H9 (cell line): ENCODE data around the gene HNRNPLL. TPM values are rescaled to one million over a fixed set of nuclear protein-coding genes. Genes with fewer than 3 reads are reported as not detected.

Experiments
- DNase-seq: peaks from one replicate; pipeline ENCODE4 v3.0.0-alpha.2; 2017
- H2AFZ ChIP-seq: one replicate; pipeline ENCODE4 v1.6.1; 2013; ENCODE audit warnings: mild to moderate bottlenecking, low read length, control low read depth, moderate library complexity
- H2AK5ac ChIP-seq: 2 replicates; pipeline ENCODE4 v1.6.1; 2013; ENCODE audit warnings: low read length, control low read depth, mixed read lengths; ENCODE audit not compliant: insufficient read length
- H2BK120ac ChIP-seq: one replicate; pipeline ENCODE4 v1.6.1; 2013; ENCODE audit warnings: low read depth, mild to moderate bottlenecking, low read length, control low read depth, inconsistent platforms; ENCODE audit not compliant: poor library complexity, severe bottlenecking
- H2BK12ac ChIP-seq: 2 replicates; pipeline ENCODE4 v1.6.1; 2013; ENCODE audit warnings: low read length, control low read depth, mixed read lengths, low read depth; ENCODE audit not compliant: insufficient read length
- H2BK15ac ChIP-seq: 2 replicates; pipeline ENCODE4 v1.6.1; 2013; ENCODE audit warnings: low read depth, low read length, control low read depth
- H2BK20ac ChIP-seq: one replicate; pipeline ENCODE4 v1.6.1; 2013; ENCODE audit warnings: low read depth, mild to moderate bottlenecking, low read length, control low read depth, inconsistent platforms; ENCODE audit not compliant: poor library complexity, severe bottlenecking
- H2BK5ac ChIP-seq: 2 replicates; pipeline ENCODE4 v1.6.1; 2013; ENCODE audit warnings: low read length, control low read depth, mixed read lengths; ENCODE audit not compliant: insufficient read length
- H3K14ac ChIP-seq: 2 replicates; pipeline ENCODE4 v1.6.1; 2013; ENCODE audit warnings: low read length, control low read depth; ENCODE audit not compliant: insufficient read depth
- H3K18ac ChIP-seq: 2 replicates; pipeline ENCODE4 v1.6.1; 2013; ENCODE audit warnings: low read depth, mild to moderate bottlenecking, mixed read lengths, low read length, control low read depth; ENCODE audit not compliant: insufficient read length
- H3K23ac ChIP-seq: 2 replicates; pipeline ENCODE4 v1.6.1; 2013; ENCODE audit warnings: low read length, control low read depth, mixed read lengths, low read depth; ENCODE audit not compliant: insufficient read length
- H3K23me2 ChIP-seq: 2 replicates; pipeline ENCODE4 v1.6.1; 2013; ENCODE audit warnings: low read depth, mild to moderate bottlenecking, mixed read lengths, low read length, control low read depth; ENCODE audit not compliant: insufficient read length, poor library complexity, severe bottlenecking
- H3K27ac ChIP-seq: 2 replicates; pipeline ENCODE4 v1.5.1; 2013; ENCODE audit warnings: low read length, control low read depth, mixed read lengths, low read depth; ENCODE audit not compliant: insufficient read length
- H3K27me3 ChIP-seq: 2 replicates; pipeline ENCODE4 v1.6.1; 2013; ENCODE audit warnings: low read length, control low read depth, inconsistent platforms; ENCODE audit not compliant: insufficient read depth
- H3K4ac ChIP-seq: 2 replicates; pipeline ENCODE4 v1.6.1; 2013; ENCODE audit warnings: low read depth, mild to moderate bottlenecking, control low read depth, inconsistent platforms, low read length, moderate library complexity
- H3K4me1 ChIP-seq: 2 replicates; pipeline ENCODE4 v1.6.1; 2013; ENCODE audit warnings: low read length, control low read depth, inconsistent platforms; ENCODE audit not compliant: insufficient read depth
- H3K4me2 ChIP-seq: 2 replicates; pipeline ENCODE4 v1.6.1; 2013; ENCODE audit warnings: low read length, control low read depth, mixed read lengths; ENCODE audit not compliant: insufficient read length, insufficient read depth
- H3K56ac ChIP-seq: 2 replicates; pipeline ENCODE4 v1.6.1; 2013; ENCODE audit warnings: low read depth, mild to moderate bottlenecking, mixed read lengths, low read length, control low read depth; ENCODE audit not compliant: insufficient read length
- H3K79me1 ChIP-seq: 2 replicates; pipeline ENCODE4 v1.6.1; 2013; ENCODE audit warnings: low read depth, mild to moderate bottlenecking, moderate library complexity, low read length, control low read depth, inconsistent platforms; ENCODE audit not compliant: insufficient read depth, poor library complexity, severe bottlenecking
- H3K79me2 ChIP-seq: 2 replicates; pipeline ENCODE4 v1.6.1; 2013; ENCODE audit warnings: low read length, control low read depth, inconsistent platforms; ENCODE audit not compliant: insufficient read depth
- H3K9ac ChIP-seq: 2 replicates; pipeline ENCODE4 v1.6.1; 2013; ENCODE audit warnings: low read length, control low read depth, mixed read lengths; ENCODE audit not compliant: insufficient read length; ENCODE audit errors: extremely low read depth
- H3K9me3 ChIP-seq: one replicate; pipeline ENCODE4 v1.6.1; 2013; ENCODE audit warnings: low read depth, low read length, inconsistent platforms; ENCODE audit not compliant: control insufficient read depth
- H3T11ph ChIP-seq: one replicate; pipeline ENCODE4 v1.6.1; 2013; ENCODE audit warnings: mild to moderate bottlenecking, low read length, control low read depth, inconsistent platforms
- H4K20me1 ChIP-seq: one replicate; pipeline ENCODE4 v1.6.1; 2013; ENCODE audit not compliant: control insufficient read depth, insufficient read length, insufficient read depth
- H4K5ac ChIP-seq: 2 replicates; pipeline ENCODE4 v1.6.1; 2013; ENCODE audit warnings: low read depth, mild to moderate bottlenecking, mixed read lengths, low read length, control low read depth; ENCODE audit not compliant: insufficient read length
- H4K8ac ChIP-seq: replicated peaks from 2 replicates; pipeline ENCODE4 v1.6.1; 2013; ENCODE audit warnings: low read length, control low read depth, mixed read lengths, low read depth; ENCODE audit not compliant: insufficient read length
- H4K91ac ChIP-seq: 2 replicates; pipeline ENCODE4 v1.6.1; 2013; ENCODE audit warnings: low read depth, mild to moderate bottlenecking, moderate library complexity, mixed read lengths, low read length, control low read depth; ENCODE audit not compliant: insufficient read length
- H3K27ac Mint-ChIP-seq, 3 experiments: 2 replicates in 2 of 3; 3 replicates in 1 of 3; pipeline ENCODE4 v1.8.0; 2020 to 2021; ENCODE audit warnings: mixed read lengths in 3 of 3, mild to moderate bottlenecking in 1 of 3, moderate library complexity in 1 of 3
- H3K27me3 Mint-ChIP-seq: 2 replicates; pipeline ENCODE4 v1.8.0; 2021; ENCODE audit warnings: low read depth, mild to moderate bottlenecking, moderate library complexity, mixed read lengths
- H3K36me3 Mint-ChIP-seq, 3 experiments: 2 replicates in 2 of 3; 3 replicates in 1 of 3; pipeline ENCODE4 v1.8.0; 2020 to 2021; ENCODE audit warnings: low read depth in 3 of 3, mixed read lengths in 3 of 3; ENCODE audit not compliant: insufficient read depth in 1 of 3
- H3K4me1 Mint-ChIP-seq, 2 experiments: 2 replicates each; pipeline ENCODE4 v1.8.0; 2020; ENCODE audit warnings: mixed read lengths in 2 of 2
- H3K4me3 Mint-ChIP-seq, 2 experiments: 2 replicates in 1 of 2; 3 replicates in 1 of 2; pipeline ENCODE4 v1.8.0; 2020 to 2021; ENCODE audit warnings: mild to moderate bottlenecking in 2 of 2, mixed read lengths in 2 of 2, moderate library complexity in 1 of 2
- H3K9me3 Mint-ChIP-seq, 2 experiments: 2 replicates in 1 of 2; 3 replicates in 1 of 2; pipeline ENCODE4 v1.8.0; 2020; ENCODE audit warnings: mild to moderate bottlenecking in 2 of 2, mixed read lengths in 2 of 2, moderate library complexity in 1 of 2
- total RNA-seq: library from RNA; stranded (reverse); gene quantifications from 2 replicates; pipeline ENCODE4 v1.2.1, GENCODE V29; 2021
- TF ChIP-seq, protein P1 (sequence below): fragments of 200-600 bp; sonication (generic); conservative IDR thresholded peaks from 3 replicates; pipeline ENCODE4 v1.8.0; 2021; ENCODE audit warnings: antibody characterized with exemption, mild to moderate bottlenecking

HNRNPLL gene
- total RNA-seq, 1 experiment from 2014 or later: 52.3 TPM

DNA sequence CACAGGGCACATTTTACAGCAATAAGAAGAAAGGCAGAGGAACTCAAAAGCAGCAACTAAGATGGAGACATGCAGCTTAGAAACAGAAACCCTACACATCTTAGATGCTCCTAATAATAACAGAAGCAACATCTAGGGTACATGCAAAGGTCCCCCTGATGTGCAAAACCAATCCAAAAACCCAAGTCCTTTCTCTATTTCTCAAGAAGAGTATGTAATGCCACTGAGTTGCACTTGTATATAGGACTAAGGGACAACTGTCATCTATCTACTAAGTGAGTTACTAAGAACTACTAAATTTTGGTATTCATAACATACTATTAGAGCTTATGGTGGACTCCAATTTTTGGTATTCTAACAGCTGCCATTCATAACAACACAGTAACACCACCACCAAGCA lies 28.4 kb downstream of the HNRNPLL start:
- Mint-ChIP-seq H3K4me3 (no peak overlapping the region), H3K9me3 (no peaks in the 10 kb centered on the region), H3K36me3 (peaks cover 19 to 54% (median 52%) of the 10 kb centered on the region in 3 experiments), H3K4me1 (no peaks in the 10 kb centered on the region), H3K27ac (0 out of 7 replicates have a peak overlapping the region, but pooled peaks of 1 of the 3 experiments have one; percentile 0), H3K27me3 (no peaks in the 10 kb centered on the region)
- no peak for DNase-seq
- Histone ChIP-seq H3K4me2 (no peak overlapping the region), H3K23ac (no peak overlapping the region), H3K27ac (no peak overlapping the region), H3T11ph (no peak overlapping the region), H4K8ac (no peak overlapping the region), H3K14ac (no peak overlapping the region), H3K9me3 (no peaks in the 10 kb centered on the region), H2BK12ac (no peak overlapping the region), H4K91ac (no peak overlapping the region), H3K79me2 (0 out of 2 replicates have a peak, but pooled peaks cover 2% of the 10 kb centered on the region), H3K9ac (no peak overlapping the region), H2BK15ac (no peak overlapping the region), H3K27me3 (no peaks in the 10 kb centered on the region), H4K5ac (no peak overlapping the region), H3K18ac (no peak overlapping the region), H4K20me1 (no peaks in the 10 kb centered on the region), H2AK5ac (no peak overlapping the region), H3K56ac (no peak overlapping the region), H2BK20ac (no peak overlapping the region), H2BK120ac (no peak overlapping the region), H3K4ac (no peak overlapping the region), H2AFZ (no peak overlapping the region), H2BK5ac (no peak overlapping the region), H3K23me2 (no peaks in the 10 kb centered on the region), H3K79me1 (no peaks in the 10 kb centered on the region), H3K4me1 (no peaks in the 10 kb centered on the region)
- TF ChIP-seq, protein P1, sequence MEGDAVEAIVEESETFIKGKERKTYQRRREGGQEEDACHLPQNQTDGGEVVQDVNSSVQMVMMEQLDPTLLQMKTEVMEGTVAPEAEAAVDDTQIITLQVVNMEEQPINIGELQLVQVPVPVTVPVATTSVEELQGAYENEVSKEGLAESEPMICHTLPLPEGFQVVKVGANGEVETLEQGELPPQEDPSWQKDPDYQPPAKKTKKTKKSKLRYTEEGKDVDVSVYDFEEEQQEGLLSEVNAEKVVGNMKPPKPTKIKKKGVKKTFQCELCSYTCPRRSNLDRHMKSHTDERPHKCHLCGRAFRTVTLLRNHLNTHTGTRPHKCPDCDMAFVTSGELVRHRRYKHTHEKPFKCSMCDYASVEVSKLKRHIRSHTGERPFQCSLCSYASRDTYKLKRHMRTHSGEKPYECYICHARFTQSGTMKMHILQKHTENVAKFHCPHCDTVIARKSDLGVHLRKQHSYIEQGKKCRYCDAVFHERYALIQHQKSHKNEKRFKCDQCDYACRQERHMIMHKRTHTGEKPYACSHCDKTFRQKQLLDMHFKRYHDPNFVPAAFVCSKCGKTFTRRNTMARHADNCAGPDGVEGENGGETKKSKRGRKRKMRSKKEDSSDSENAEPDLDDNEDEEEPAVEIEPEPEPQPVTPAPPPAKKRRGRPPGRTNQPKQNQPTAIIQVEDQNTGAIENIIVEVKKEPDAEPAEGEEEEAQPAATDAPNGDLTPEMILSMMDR: no peak
